GM19452 (cell line): ENCODE measurements around the gene RSRC1.
A peak's percentile ranks its signal among the peaks of the same experiment; 100 is the strongest.
"Not testable (repeated sequence)": the region's sequence is repeated elsewhere in the genome, so short reads cannot be mapped to it uniquely, and the experiment has no call there.

Experiments used
- ATAC-seq: cut with Tn5 transposase; IDR thresholded peaks from one replicate; pipeline ENCODE4 v1.9.1; 2021; ENCODE audit not compliant: unreplicated experiment

RSRC1 gene

DNA sequence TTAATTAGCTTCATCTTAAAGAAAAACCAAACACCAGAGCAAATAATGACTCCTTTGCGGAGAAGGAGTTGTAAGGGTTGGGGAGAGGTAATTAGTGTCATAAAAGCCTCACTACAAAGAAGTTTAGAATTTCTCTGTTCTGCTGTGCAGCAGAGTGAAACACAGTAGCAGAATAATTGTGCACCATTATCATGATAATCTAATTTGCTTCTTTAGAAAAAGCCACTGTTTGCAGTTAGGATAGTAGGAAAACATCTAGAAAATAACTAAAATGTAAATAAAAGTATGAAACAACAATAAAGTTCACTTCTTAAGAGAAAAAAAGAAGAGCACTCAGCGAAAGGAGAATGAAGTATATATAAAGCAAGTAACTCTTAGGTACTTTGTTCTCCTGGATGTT lies 9.2 kb upstream of the RSRC1 start:
- ATAC-seq, result no peak

DNA sequence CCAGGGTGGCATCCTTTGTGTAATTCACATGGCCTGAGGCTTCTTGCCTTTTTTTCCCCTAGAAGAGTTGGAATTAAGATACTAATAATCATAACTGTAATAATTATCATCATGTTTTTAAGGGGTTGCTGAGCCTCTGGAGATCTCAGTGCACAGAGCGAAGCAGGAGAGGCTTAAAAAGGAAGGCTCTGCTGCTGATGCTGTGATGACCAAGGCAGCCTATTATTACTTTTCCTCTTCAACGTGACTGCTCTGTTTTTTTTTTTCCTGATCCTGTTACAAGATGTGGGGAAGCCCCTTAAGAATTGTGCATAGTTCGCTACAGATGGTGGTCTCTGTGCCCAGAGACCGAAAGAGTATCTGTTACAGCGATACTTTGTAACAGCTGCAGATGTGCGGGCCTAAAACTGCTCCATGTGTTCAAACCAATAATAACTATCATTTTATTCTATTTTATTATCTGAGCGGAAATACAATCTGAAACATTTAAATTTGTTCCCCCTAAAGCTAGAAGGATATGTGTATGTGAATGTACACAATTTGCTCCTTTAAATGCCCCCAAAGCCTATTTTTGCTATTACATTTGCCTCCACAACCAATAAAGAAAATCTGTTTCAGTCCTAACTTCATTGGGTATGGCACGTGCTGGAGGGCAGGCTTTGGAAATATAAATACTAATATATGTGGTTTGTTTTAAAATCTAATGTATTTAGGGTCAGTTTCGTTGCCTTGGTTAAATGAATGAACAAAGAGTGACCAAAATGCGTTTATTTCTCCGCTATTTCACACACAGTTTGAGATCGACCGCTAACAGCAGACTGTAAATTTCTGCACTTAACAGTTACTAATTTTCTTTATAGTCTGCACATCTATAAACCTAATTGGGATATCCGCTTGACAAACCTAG lies 8.3 kb upstream of the RSRC1 start:
- ATAC-seq, result no peak

- no peak for ATAC-seq
Observed at GRCh38 chr3:158102242-158103080, 7.4 kb upstream of the RSRC1 start.

DNA sequence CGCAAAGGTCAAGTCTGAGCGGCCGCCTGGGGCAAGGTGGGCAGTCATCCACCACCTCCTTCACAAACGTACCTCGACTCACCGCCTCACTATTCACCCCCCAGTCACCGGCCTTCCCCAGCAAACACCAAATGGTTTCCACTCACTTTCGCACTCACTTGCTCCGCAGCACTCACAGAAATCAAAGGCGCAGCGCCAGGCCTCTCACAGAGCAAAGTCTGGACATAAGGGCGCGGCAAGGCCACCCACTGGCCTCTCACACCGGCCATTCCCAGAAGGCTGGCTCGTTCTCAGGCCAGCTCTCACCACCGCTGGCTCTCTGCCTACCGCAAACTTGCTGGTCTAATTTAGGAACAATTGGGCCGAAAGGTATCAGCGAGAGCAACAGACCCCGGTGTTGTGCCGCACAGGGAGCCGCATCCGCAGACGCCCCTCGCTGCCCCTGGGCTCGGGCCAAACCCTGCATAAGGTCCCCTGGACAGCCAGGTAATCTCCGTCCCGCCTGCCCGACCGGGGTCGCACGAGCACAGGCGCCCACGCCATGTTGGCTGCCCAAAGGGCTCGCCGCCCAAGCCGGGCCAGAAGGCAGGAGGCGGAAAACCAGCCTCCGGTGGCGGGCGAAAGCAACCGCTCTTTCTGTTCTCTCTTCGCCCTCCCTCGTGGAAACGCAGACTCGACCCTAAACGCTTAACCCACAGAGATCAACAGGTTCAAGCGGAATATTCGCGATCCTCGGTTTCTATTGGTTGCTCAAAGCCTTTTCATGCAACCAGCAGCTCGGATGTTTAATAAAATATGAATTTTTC lies 6.6 kb upstream of the RSRC1 start:
- ATAC-seq, result no peak

- ATAC-seq, result no peak
Observed at GRCh38 chr3:158103887-158104327, 6.0 kb upstream of the RSRC1 start.

GRCh38 chr3:158104431-158104921 lies 5.4 kb upstream of the RSRC1 start:
- ATAC-seq, result no peak

DNA sequence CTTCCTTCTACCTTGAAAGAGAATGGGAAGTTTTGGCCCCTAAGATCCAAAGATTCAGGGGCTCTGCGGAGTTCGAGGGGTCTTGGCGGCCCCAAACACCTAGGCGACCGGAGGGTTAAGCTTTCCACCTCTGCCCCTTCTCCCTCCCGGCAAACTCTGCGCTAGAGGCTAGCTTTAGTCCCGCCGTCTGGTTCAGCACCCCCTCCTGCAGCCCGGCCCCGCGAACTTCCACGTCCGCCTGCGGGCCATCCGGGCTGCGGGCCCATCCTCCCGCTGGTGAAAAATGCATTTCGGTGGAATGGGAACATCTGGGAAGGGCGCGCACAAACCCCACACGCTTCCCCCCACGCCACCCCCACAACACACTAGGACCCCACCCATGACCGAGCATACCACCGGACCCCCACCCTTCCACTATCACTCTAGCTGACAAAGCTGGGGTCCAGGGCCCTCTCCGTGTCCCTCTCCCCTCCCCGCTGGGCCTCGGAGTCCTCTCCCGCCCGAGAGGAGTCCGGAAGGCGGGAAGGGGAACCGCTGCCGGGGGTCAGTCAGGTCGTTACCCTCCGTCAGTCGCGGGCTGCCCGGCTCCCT lies 4.7 kb upstream of the RSRC1 start:
- no peak for ATAC-seq

- ATAC-seq, result no peak
Observed at GRCh38 chr3:158105710-158106253, 4.1 kb upstream of the RSRC1 start.

DNA sequence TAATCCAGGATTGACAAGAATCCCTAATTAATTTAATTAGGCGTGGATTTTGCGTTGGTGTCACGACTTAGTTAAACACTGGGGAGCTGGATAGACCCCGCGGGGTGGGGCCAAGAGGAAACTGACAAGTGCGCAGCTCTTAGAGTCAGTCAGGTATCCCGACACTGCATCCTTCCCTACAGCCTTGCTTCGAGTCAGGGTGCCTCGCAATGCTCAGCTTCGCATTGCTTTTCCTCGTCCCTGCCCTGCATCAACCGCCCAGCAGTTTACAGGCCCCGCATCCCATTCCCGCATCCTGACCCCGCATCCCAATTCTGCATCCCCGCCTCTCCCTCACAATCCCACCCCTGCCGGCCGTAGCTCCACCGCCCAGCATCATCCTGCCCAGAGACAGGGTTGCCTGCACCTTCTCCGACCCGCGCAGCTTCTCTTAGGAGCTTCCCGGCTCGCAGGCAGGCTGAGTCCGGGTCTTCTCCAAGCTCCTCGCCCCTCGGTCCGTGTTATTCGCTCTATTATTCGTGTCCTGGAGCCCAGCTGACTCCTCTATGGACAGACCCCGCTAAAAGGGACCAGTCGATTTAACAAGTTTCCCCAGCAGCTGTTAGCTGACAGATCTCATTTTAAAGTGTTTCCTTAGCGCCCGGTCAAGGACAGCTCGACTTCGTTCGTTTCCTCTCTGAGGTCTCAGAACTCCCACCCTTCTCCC lies 3.0 kb upstream of the RSRC1 start:
- no peak for ATAC-seq

GRCh38 chr3:158107605-158108444 lies 2.1 kb upstream of the RSRC1 start:
- ATAC-seq, result no peak

GRCh38 chr3:158108445-158108985 lies 1.4 kb upstream of the RSRC1 start:
- ATAC-seq, result no peak

DNA sequence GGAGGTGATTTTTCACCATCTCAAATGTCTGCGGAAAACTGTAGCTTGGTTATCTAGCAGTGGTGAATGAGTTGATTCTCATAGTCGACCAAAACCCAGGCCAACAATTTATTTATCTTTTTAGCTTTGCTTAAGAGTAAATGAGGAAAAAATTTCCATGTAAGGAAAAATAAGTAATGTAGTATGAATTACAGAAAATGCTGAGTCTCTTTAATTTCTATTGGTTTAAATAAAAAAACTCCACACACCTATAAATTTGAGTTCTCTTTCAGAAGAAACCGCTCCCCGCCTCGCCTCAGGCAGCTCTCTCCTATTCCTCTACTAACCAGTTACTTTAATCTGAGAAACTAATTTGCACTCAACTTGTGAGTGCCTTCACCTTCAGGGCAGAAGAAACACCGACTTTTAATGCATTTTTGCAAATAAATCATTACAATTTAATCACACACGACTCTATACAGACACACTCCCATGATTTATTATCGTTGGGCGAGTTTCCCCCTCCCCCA lies 540 bp upstream of the RSRC1 start:
- ATAC-seq, result no peak

DNA sequence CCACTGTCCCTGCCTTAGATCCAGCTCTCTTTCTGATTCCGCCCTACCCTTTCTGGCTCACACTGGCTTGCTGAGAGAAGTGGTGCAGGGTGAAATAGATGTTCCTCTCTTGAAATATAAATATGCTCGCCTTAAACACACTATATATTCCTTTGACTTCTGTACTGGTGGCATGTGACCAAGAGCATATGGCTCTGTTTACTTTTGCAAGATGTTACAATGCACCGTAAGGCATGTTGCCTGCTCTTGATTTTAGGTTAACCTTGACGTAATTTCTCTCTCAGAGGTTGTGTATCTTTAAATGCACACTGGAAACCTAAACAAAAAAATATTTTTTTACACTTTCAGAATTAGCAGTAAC lies 749 bp downstream of the RSRC1 start:
- ATAC-seq, result peak; percentile 1

DNA sequence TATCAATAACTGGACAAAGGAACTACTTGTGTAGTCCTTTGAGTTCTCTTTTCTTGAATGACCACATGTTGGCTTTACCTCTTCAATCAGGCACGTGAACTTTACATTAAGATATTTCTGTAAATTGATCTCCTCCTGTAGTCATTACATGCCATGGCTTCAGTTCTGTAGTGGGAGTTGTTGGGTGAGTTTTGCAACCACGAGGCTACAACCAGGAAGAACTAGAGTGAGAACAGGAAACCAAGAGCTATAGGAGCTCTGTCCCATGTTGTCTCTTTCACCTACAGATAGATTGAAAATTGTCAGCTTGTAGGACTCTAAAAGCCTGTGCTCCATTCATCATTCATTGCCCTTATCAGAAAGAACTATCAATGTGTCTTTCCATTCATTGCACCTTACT lies 2.0 kb downstream of the RSRC1 start:
- ATAC-seq, result no peak

DNA sequence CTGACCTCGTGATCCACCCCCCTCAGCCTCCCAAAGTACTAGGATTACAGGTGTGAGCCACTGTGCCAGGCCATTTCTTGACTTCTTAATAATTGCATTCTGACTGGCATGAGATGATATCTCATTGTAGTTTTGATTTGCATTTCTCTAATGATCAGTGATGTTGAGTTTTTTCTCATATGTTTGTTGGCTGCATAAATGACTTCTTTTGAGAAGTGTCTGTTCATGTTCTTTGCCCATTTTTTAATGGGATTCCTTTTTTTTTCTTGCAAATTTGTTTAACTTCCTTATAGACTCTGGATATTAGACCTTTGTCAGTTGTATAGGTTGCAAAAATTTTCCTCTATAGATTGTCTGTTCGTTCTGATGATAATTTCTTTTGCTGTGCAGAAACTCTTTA lies 3.7 kb downstream of the RSRC1 start:
- not testable (repeated sequence) for ATAC-seq

DNA sequence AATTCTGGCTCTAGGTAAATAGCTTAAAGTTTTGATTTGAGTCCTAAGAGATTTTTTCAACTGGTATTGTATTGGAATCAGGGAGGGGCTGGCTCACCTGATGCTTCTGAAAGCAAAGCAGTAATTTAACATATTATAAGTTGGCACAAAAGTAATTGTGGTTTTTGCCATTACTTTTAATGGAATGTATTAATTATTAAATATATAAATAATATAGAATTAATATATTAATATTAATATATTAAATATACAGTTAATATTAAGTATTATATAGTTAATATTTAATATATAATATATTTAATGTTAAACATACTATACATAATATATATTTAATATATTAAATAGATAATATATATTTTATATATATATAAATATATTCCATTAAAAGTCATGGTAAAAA lies 10.4 kb downstream of the RSRC1 start:
- no peak for ATAC-seq

DNA sequence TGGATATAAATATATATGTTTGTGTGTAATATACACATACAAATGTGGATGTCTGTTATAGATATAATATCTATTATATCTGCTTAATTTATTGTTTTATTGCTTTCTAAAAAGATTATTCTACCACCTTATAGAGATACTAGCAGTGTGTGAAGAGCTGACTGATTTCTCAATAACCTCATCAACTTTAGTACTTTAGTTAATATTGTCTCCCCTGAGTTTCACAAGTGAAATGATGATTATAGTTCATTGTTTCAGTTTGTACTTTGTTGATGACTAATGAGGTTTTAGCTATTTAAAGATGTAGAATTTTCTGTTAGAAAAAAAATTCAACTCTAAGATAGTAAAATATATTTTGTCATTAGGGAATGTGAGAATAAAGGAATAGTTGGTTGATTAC lies 11.4 kb downstream of the RSRC1 start:
- peak; percentile 86 for ATAC-seq

- not testable (repeated sequence) for ATAC-seq
Observed at GRCh38 chr3:158122721-158123120, 12.8 kb downstream of the RSRC1 start.
